ENCODE measurements around the gene FDPS.

FDPS gene

DNA sequence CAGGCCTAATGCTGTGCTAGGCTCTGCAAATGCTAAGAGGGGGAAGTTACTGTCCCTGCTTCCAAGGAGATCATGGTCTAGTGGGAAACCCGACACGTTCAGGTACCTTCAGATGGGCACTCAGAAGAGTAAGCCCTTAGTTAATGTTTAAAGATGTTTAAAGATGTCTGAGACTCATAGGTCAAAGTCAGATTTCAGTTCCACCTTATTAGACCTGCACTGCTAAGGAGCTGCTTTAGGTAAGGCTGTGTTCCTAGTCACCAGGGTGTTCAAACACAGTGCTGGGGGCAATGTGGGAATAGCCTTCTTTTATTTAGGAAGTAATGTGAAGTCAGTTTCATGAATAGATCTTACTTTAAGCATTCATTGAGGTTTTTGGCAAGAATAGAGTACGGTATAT lies 8.3 kb downstream of the FDPS start:
- no peak for TF ChIP-seq CTCF (IDR thresholded peaks at IDR 0.05; ENCODE audit: extremely low read depth, insufficient read depth, missing control alignments)
- in situ Hi-C loops (cut with MboI; ENCODE audit: low pct_unique_long_range_greater_than_20kb, low sequenced_read_pairs, unreplicated experiment): no loop called here
- no peak for DNase-seq (ENCODE audit: low spot score)

DNA sequence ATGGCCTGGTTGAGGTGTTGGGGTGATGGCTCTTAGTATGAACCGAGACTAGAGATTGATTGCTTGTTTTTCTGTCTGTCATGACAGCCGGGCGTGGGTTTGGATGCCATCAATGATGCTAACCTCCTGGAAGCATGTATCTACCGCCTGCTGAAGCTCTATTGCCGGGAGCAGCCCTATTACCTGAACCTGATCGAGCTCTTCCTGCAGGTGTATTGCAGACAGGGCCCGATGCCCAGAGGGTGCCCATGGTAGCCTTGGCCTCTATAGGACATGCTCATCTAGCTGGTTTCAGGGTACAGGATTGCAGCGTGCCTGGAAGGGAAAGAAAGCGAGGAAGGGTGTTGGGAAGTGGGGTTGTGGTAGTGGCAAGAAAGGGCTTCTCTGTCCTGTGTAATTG lies 9.4 kb downstream of the FDPS start:
- TF ChIP-seq CTCF (IDR thresholded peaks at IDR 0.05; ENCODE audit: extremely low read depth, insufficient read depth, missing control alignments): no peak
- in situ Hi-C loops (cut with MboI; ENCODE audit: low pct_unique_long_range_greater_than_20kb, low sequenced_read_pairs, unreplicated experiment): no loop called here
- no peak for DNase-seq (ENCODE audit: low spot score)

GRCh38 chr1:155319536-155319935 lies 10.9 kb downstream of the FDPS start:
- no peak for DNase-seq (ENCODE audit: low spot score)
- no peak for TF ChIP-seq CTCF (IDR thresholded peaks at IDR 0.05; ENCODE audit: extremely low read depth, insufficient read depth, missing control alignments)
- in situ Hi-C loops (cut with MboI; ENCODE audit: low pct_unique_long_range_greater_than_20kb, low sequenced_read_pairs, unreplicated experiment): no loop called here

DNA sequence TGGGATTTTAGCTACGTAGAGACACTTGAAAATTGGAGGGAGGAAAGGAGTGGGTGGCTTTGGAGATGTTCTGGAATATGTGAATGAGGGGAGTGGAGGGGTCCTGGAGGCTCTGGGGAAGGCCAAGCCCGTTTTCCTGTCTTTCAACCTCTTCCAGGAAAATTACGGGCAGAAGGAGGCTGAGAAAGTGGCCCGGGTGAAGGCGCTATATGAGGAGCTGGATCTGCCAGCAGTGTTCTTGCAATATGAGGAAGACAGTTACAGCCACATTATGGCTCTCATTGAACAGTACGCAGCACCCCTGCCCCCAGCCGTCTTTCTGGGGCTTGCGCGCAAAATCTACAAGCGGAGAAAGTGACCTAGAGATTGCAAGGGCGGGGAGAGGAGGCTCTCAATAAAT lies 11.6 kb downstream of the FDPS start:
- no peak for TF ChIP-seq CTCF (IDR thresholded peaks at IDR 0.05; ENCODE audit: extremely low read depth, insufficient read depth, missing control alignments)
- in situ Hi-C loops (cut with MboI; ENCODE audit: low pct_unique_long_range_greater_than_20kb, low sequenced_read_pairs, unreplicated experiment): no loop called here
- no peak for DNase-seq (ENCODE audit: low spot score)

GRCh38 chr1:155320661-155321617 lies 12.3 kb downstream of the FDPS start, which contains the start of gene RUSC1:
TSS of gene RUSC1 (plus strand) at chr1:155320894. CDS start at chr1:155321774, 880 bp downstream.
- peak; percentile 84 for DNase-seq (ENCODE audit: low spot score)
- in situ Hi-C loops (cut with MboI; ENCODE audit: low pct_unique_long_range_greater_than_20kb, low sequenced_read_pairs, unreplicated experiment): no loop called here
- no peak for TF ChIP-seq CTCF (IDR thresholded peaks at IDR 0.05; ENCODE audit: extremely low read depth, insufficient read depth, missing control alignments)

DNA sequence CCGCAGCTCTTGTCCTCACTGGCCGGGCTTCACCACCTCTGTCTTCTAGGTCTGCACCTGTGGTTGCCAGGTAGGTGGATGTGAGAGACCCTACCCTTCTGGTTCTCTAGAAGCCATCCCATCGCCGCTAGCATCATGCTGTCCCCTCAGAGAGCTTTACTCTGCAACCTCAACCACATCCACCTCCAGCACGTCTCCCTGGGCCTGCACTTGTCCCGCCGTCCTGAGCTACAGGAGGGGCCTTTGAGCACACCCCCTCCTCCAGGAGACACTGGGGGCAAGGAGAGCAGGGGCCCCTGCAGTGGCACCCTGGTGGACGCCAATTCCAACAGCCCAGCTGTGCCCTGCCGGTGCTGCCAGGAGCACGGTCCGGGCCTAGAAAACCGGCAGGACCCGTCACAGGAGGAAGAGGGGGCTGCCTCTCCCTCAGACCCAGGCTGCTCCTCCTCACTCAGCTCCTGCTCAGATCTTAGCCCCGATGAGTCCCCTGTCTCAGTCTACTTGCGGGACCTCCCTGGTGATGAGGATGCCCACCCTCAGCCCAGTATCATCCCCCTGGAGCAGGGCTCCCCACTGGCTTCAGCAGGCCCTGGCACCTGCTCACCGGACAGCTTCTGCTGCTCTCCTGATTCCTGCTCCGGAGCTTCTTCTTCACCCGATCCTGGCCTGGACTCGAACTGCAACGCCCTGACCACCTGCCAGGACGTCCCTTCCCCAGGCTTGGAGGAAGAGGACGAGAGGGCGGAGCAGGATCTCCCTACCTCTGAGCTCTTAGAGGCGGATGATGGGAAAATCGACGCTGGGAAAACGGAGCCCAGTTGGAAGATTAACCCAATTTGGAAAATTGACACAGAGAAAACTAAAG lies 13.2 kb downstream of the FDPS start:
- DNase-seq (ENCODE audit: low spot score): no peak
- in situ Hi-C loops (cut with MboI; ENCODE audit: low pct_unique_long_range_greater_than_20kb, low sequenced_read_pairs, unreplicated experiment): no loop called here
- no peak for TF ChIP-seq CTCF (IDR thresholded peaks at IDR 0.05; ENCODE audit: extremely low read depth, insufficient read depth, missing control alignments)

Measured in GM13977 (cell line).